Activated B cell treated with CpG ODN at 0.5 μM for 24 hours (primary cell): ENCODE data around the gene FBN2. TPM values are rescaled to one million over a fixed set of nuclear protein-coding genes. Genes with fewer than 3 reads are reported as not detected.

Source experiments
- ATAC-seq: fragments of 200-7000 bp; cut with Tn5 transposase; one replicate; pipeline ENCODE4 v1.10.0; 2021; ENCODE audit warnings: low read depth, mild to moderate bottlenecking, moderate library complexity
- CTCF ChIA-PET: fragments of 350-600 bp; sonication (Branson Sonifier 250); formaldehyde crosslinking; loops from one replicate; lab custom pipeline; 2021; ENCODE audit warnings: antibody characterized with exemption; lab: Charles Lee
- POLR2A ChIA-PET: fragments of 350-600 bp; sonication (Branson Sonifier 250); formaldehyde crosslinking; loops from one replicate; lab custom pipeline; 2021; ENCODE audit warnings: antibody characterized with exemption; lab: Charles Lee
- DNase-seq: peaks from one replicate; pipeline ENCODE4 v3.0.0; 2022
- H3K27ac Mint-ChIP-seq: one replicate; pipeline ENCODE4 v1.8.0; 2020; ENCODE audit warnings: mixed read lengths
- H3K27me3 Mint-ChIP-seq: one replicate; pipeline ENCODE4 v1.8.0; 2021; ENCODE audit warnings: mixed read lengths
- H3K36me3 Mint-ChIP-seq: one replicate; pipeline ENCODE4 v1.8.0; 2021; ENCODE audit warnings: low read depth, mixed read lengths
- H3K4me1 Mint-ChIP-seq: one replicate; pipeline ENCODE4 v1.8.0; 2021; ENCODE audit warnings: mixed read lengths
- H3K4me3 Mint-ChIP-seq: one replicate; pipeline ENCODE4 v1.8.0; 2020; ENCODE audit warnings: mild to moderate bottlenecking, mixed read lengths
- H3K9me3 Mint-ChIP-seq: one replicate; pipeline ENCODE4 v1.8.0; 2020; ENCODE audit warnings: mixed read lengths
- CTCF ChIP-seq: fragments of 200-600 bp; IDR thresholded peaks from one replicate; pipeline ENCODE4 v1.8.0; 2022; ENCODE audit warnings: antibody characterized with exemption, mild to moderate bottlenecking
- intact Hi-C: fragments of 100-400 bp; cut with micrococcal nuclease; formaldehyde crosslinking; loops from one replicate; pipeline ENCODE4 v1.15.1; 2024
- total RNA-seq: library from RNA; stranded (reverse); gene quantifications from 2 replicates; pipeline ENCODE4 v1.2.3, GENCODE V29; 2022

FBN2 gene
- total RNA-seq, 1 donor from 2014 or later = not detected

DNA sequence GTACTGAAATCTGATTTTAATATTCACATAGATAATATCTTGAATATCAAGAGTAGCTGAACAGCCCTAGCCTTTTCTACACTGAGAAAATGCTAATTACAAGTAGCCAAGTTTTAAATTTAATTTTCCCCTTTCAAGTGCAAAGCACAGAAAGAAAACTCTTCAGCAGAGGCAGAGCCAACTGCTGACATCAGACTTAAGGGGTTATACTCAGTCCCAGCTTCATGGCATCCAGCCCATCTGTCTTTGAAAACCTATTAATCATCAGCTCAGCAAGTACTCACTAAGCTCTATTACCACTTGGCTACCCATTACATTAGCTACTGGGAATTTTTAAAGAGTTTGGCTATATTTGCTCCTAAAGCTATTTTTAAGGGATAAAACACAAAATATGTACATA lies 234.0 kb downstream of the FBN2 start:
- POLR2A ChIA-PET = no interaction called here
- Mint-ChIP-seq H3K27me3 (no peaks in the 10 kb centered on the region), H3K9me3 (no peaks in the 10 kb centered on the region), H3K27ac (no peak overlapping the region), H3K4me1 (no peaks in the 10 kb centered on the region), H3K36me3 (no peaks in the 10 kb centered on the region), H3K4me3 (no peak overlapping the region)
- CTCF ChIA-PET = no interaction called here
- TF ChIP-seq CTCF = no peak
- ATAC-seq (no peak), DNase-seq (no peak)
- intact Hi-C loops = no loop called here

DNA sequence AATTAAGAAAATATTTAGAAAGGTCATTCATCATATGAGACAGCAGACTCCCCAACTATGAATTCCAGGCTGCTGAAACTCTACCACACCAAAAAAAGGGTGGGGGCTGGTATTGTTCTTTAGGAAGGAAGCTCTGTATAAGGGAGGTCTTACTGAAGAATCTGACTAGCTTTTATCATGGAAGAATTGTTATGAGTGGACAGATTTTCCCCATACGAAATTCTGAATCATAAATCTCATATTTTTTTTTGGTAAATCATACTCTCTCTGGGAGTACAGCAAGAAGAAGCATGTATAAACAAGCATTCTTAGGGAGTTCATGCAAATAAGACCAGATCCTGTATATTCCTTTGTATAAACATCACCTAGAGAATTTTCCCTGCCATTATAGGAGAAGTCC lies 234.5 kb downstream of the FBN2 start:
- Mint-ChIP-seq H3K36me3 (no peaks in the 10 kb centered on the region), H3K4me3 (no peak overlapping the region), H3K27me3 (no peaks in the 10 kb centered on the region), H3K4me1 (no peaks in the 10 kb centered on the region), H3K27ac (no peak overlapping the region), H3K9me3 (no peaks in the 10 kb centered on the region)
- DNase-seq = no peak
- TF ChIP-seq CTCF = no peak
- CTCF ChIA-PET = no interaction called here
- no peak for ATAC-seq
- POLR2A ChIA-PET = no interaction called here
- intact Hi-C loops = no loop called here

- Mint-ChIP-seq H3K27ac (no peak overlapping the region), H3K36me3 (no peaks in the 10 kb centered on the region), H3K4me1 (no peaks in the 10 kb centered on the region), H3K9me3 (no peaks in the 10 kb centered on the region), H3K4me3 (no peak overlapping the region), H3K27me3 (no peaks in the 10 kb centered on the region)
- intact Hi-C loops = no loop called here
- DNase-seq (no peak), ATAC-seq (no peak)
- ChIA-PET POLR2A (no interaction called here), CTCF (no interaction called here)
- TF ChIP-seq CTCF = no peak
Measured at GRCh38 chr5:128300181-128300580, 237.9 kb downstream of the FBN2 start.

DNA sequence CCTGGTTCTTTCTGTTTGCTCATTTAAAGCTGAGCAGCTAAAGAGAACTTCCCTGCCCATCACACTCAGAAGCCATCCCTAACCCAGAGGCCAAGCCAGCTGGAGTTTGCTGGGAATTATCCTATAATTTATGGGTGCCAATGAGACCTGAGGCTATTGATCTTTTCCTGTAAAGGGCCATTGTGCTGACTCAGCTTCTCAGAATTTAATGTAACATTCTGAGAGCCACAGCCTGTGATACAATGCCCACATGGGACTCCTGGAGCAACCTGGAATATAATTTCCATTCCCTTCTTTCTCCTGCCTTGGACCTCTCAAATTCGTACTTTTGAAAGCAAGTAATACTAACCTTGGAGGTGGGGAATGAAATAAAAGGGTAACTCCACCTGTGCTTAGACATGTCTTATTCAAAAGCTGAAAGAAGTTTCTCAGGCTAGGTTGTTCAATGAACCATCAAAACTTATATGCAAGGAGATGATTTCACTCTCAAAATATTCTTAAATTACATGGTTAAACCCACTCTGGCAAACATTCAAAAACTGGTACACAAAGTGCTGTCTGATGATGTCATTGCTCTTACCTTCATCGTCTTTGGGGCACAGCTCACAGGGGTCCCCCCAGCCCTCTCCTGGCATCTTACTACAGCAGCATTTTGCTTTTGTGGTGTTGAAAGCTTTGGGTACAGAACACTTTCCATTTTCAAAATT lies 247.7 kb downstream of the FBN2 start:
- Mint-ChIP-seq H3K9me3 (peaks cover 1% of the 10 kb centered on the region), H3K4me3 (no peak overlapping the region), H3K36me3 (no peaks in the 10 kb centered on the region), H3K4me1 (no peaks in the 10 kb centered on the region), H3K27ac (no peak overlapping the region), H3K27me3 (no peaks in the 10 kb centered on the region)
- DNase-seq (no peak), ATAC-seq (no peak)
- ChIA-PET POLR2A (no interaction called here), CTCF (no interaction called here)
- TF ChIP-seq CTCF = no peak
- intact Hi-C loops = no loop called here

- Mint-ChIP-seq H3K36me3 (no peaks in the 10 kb centered on the region), H3K27ac (no peak overlapping the region), H3K4me1 (no peaks in the 10 kb centered on the region), H3K9me3 (no peaks in the 10 kb centered on the region), H3K27me3 (no peaks in the 10 kb centered on the region), H3K4me3 (no peak overlapping the region)
- ChIA-PET CTCF (no interaction called here), POLR2A (no interaction called here)
- ATAC-seq (no peak), DNase-seq (no peak)
- TF ChIP-seq CTCF = no peak
- intact Hi-C loops = no loop called here
Measured at GRCh38 chr5:128287740-128288139, 250.3 kb downstream of the FBN2 start.
